ENCODE data around the gene CCL8. TPM values are rescaled to one million over a fixed set of nuclear protein-coding genes. Genes with fewer than 3 reads are reported as not detected.

CCL8 gene
- total and polyA plus RNA-seq, 4 experiments from 2014 or later, result not detected

GRCh38 chr17:34290586-34290985 lies 28.6 kb upstream of the CCL8 start:
- H3K27ac Mint-ChIP-seq, result no peak overlapping the region
- intact Hi-C loops (cut with micrococcal nuclease), result no loop called here

GRCh38 chr17:34291721-34292348 lies 27.4 kb upstream of the CCL8 start:
- H3K4me1 ChIP-seq (ENCODE audit: insufficient read depth, low read length), result no peaks in the 10 kb centered on the region
- CTCF ChIA-PET (ENCODE audit: partially characterized antibody), result no interaction called here

More at GRCh38 chr17:34290586-34290985, 28.6 kb upstream of the CCL8 start:
- POLR2A ChIA-PET (ENCODE audit: partially characterized antibody), result no interaction called here
- peaks cover 8 to 13% of the 10 kb centered on the region in 2 donors for H3K27me3 Mint-ChIP-seq
- no peaks in the 10 kb centered on the region for H3K36me3 Mint-ChIP-seq
- H3K4me3 ChIP-seq (ENCODE audit: low read length in 2 of 2), result no peak overlapping the region
- H3K9me3 Mint-ChIP-seq, result peaks cover 0 to 2% (median 0%) of the 10 kb centered on the region in 8 donors
- H3K27me3 ChIP-seq (ENCODE audit: insufficient read depth, low read length), result no peaks in the 10 kb centered on the region
- no peaks in the 10 kb centered on the region for H3K4me1 Mint-ChIP-seq
- no peak for DNase-seq
- no peaks in the 10 kb centered on the region for H3K9me3 ChIP-seq (ENCODE audit: control insufficient read depth in 1 of 2, low read length in 2 of 2)
- H3K27ac ChIP-seq (ENCODE audit: low read depth, low read length), result no peak overlapping the region
- CTCF ChIA-PET (ENCODE audit: partially characterized antibody), result no interaction called here
- no peak overlapping the region for H3K4me3 Mint-ChIP-seq
- no peaks in the 10 kb centered on the region for H3K36me3 ChIP-seq (ENCODE audit: insufficient read depth, low read length)
- H3K4me1 ChIP-seq (ENCODE audit: insufficient read depth, low read length), result no peaks in the 10 kb centered on the region

GRCh38 chr17:34299027-34299426 lies 20.2 kb upstream of the CCL8 start:
- H3K36me3 ChIP-seq (ENCODE audit: insufficient read depth, low read length), result no peaks in the 10 kb centered on the region
- H3K36me3 Mint-ChIP-seq, result no peaks in the 10 kb centered on the region
- peaks cover 14 to 23% of the 10 kb centered on the region in 2 donors for H3K27me3 Mint-ChIP-seq
- H3K4me1 ChIP-seq (ENCODE audit: insufficient read depth, low read length), result no peaks in the 10 kb centered on the region
- peak overlapping the region in 1 of 7 donors; percentile 17 for H3K27ac Mint-ChIP-seq
- ChIA-PET CTCF (ENCODE audit: partially characterized antibody) (no interaction called here), POLR2A (ENCODE audit: partially characterized antibody) (no interaction called here)
- H3K27ac ChIP-seq (ENCODE audit: low read depth, low read length), result no peak overlapping the region
- intact Hi-C loops (cut with micrococcal nuclease), result no loop called here
- no peaks in the 10 kb centered on the region for H3K9me3 ChIP-seq (ENCODE audit: control insufficient read depth in 1 of 2, low read length in 2 of 2)
- H3K4me1 Mint-ChIP-seq, result no peaks in the 10 kb centered on the region
- H3K4me3 Mint-ChIP-seq, result no peak overlapping the region
- no peak overlapping the region for H3K4me3 ChIP-seq (ENCODE audit: low read length in 2 of 2)
- peaks cover 0 to 10% (median 5%) of the 10 kb centered on the region in 8 donors for H3K9me3 Mint-ChIP-seq
- DNase-seq, result no peak
- no peaks in the 10 kb centered on the region for H3K27me3 ChIP-seq (ENCODE audit: insufficient read depth, low read length)

More at GRCh38 chr17:34291721-34292348, 27.4 kb upstream of the CCL8 start:
- no peak for DNase-seq
- Mint-ChIP-seq H3K4me1 (no peaks in the 10 kb centered on the region), H3K36me3 (no peaks in the 10 kb centered on the region), H3K27me3 (peaks cover 8 to 12% of the 10 kb centered on the region in 2 donors), H3K9me3 (peaks cover 0 to 5% (median 0%) of the 10 kb centered on the region in 8 donors), H3K4me3 (no peak overlapping the region), H3K27ac (no peak overlapping the region)
- intact Hi-C loops (cut with micrococcal nuclease), result no loop called here
- POLR2A ChIA-PET (ENCODE audit: partially characterized antibody), result no interaction called here
- Histone ChIP-seq H3K27ac (ENCODE audit: low read depth, low read length) (no peak overlapping the region), H3K4me3 (ENCODE audit: low read length in 2 of 2) (no peak overlapping the region), H3K9me3 (ENCODE audit: control insufficient read depth in 1 of 2, low read length in 2 of 2) (no peaks in the 10 kb centered on the region), H3K27me3 (ENCODE audit: insufficient read depth, low read length) (no peaks in the 10 kb centered on the region), H3K36me3 (ENCODE audit: insufficient read depth, low read length) (no peaks in the 10 kb centered on the region)

GRCh38 chr17:34299956-34300577 lies 19.2 kb upstream of the CCL8 start:
- Mint-ChIP-seq H3K9me3 (peaks cover 0 to 10% (median 5%) of the 10 kb centered on the region in 8 donors), H3K27me3 (peaks cover 14 to 26% of the 10 kb centered on the region in 2 donors), H3K27ac (no peak overlapping the region), H3K36me3 (no peaks in the 10 kb centered on the region), H3K4me1 (no peaks in the 10 kb centered on the region), H3K4me3 (no peak overlapping the region)
- no peak for DNase-seq
- Histone ChIP-seq H3K4me3 (ENCODE audit: low read length in 2 of 2) (no peak overlapping the region), H3K36me3 (ENCODE audit: insufficient read depth, low read length) (no peaks in the 10 kb centered on the region), H3K27me3 (ENCODE audit: insufficient read depth, low read length) (no peaks in the 10 kb centered on the region), H3K9me3 (ENCODE audit: control insufficient read depth in 1 of 2, low read length in 2 of 2) (no peaks in the 10 kb centered on the region), H3K4me1 (ENCODE audit: insufficient read depth, low read length) (no peaks in the 10 kb centered on the region), H3K27ac (ENCODE audit: low read depth, low read length) (no peak overlapping the region)
- intact Hi-C loops (cut with micrococcal nuclease), result no loop called here
- ChIA-PET POLR2A (ENCODE audit: partially characterized antibody) (no interaction called here), CTCF (ENCODE audit: partially characterized antibody) (no interaction called here)

- Mint-ChIP-seq H3K27ac (peak overlapping the region in 1 of 7 donors; percentile 22), H3K36me3 (no peaks in the 10 kb centered on the region), H3K4me1 (no peaks in the 10 kb centered on the region), H3K4me3 (no peak overlapping the region), H3K27me3 (peaks cover 14 to 29% of the 10 kb centered on the region in 2 donors), H3K9me3 (peaks cover 0 to 10% (median 5%) of the 10 kb centered on the region in 8 donors)
- Histone ChIP-seq H3K9me3 (ENCODE audit: control insufficient read depth in 1 of 2, low read length in 2 of 2) (no peaks in the 10 kb centered on the region), H3K27me3 (ENCODE audit: insufficient read depth, low read length) (no peaks in the 10 kb centered on the region), H3K27ac (ENCODE audit: low read depth, low read length) (no peak overlapping the region), H3K4me3 (ENCODE audit: low read length in 2 of 2) (no peak overlapping the region), H3K36me3 (ENCODE audit: insufficient read depth, low read length) (no peaks in the 10 kb centered on the region), H3K4me1 (ENCODE audit: insufficient read depth, low read length) (no peaks in the 10 kb centered on the region)
- CTCF ChIA-PET (ENCODE audit: partially characterized antibody), result no interaction called here
- no peak for DNase-seq
- POLR2A ChIA-PET (ENCODE audit: partially characterized antibody), result no interaction called here
- intact Hi-C loops (cut with micrococcal nuclease), result no loop called here
Measured at GRCh38 chr17:34300652-34301370, 18.4 kb upstream of the CCL8 start.

GRCh38 chr17:34301986-34302385 lies 17.2 kb upstream of the CCL8 start:
- Mint-ChIP-seq H3K27me3 (peaks cover 14 to 29% of the 10 kb centered on the region in 2 donors), H3K9me3 (peaks cover 0 to 10% (median 4%) of the 10 kb centered on the region in 8 donors), H3K4me1 (no peaks in the 10 kb centered on the region), H3K4me3 (no peak overlapping the region), H3K36me3 (no peaks in the 10 kb centered on the region), H3K27ac (no peak overlapping the region)
- H3K36me3 ChIP-seq (ENCODE audit: insufficient read depth, low read length), result no peaks in the 10 kb centered on the region
- H3K9me3 ChIP-seq (ENCODE audit: control insufficient read depth in 1 of 2, low read length in 2 of 2), result no peaks in the 10 kb centered on the region
- H3K4me3 ChIP-seq (ENCODE audit: low read length in 2 of 2), result no peak overlapping the region
- POLR2A ChIA-PET (ENCODE audit: partially characterized antibody), result no interaction called here
- intact Hi-C loops (cut with micrococcal nuclease), result no loop called here
- no peak overlapping the region for H3K27ac ChIP-seq (ENCODE audit: low read depth, low read length)
- H3K27me3 ChIP-seq (ENCODE audit: insufficient read depth, low read length), result no peaks in the 10 kb centered on the region
- DNase-seq, result no peak
- H3K4me1 ChIP-seq (ENCODE audit: insufficient read depth, low read length), result no peaks in the 10 kb centered on the region
- CTCF ChIA-PET (ENCODE audit: partially characterized antibody), result no interaction called here

GRCh38 chr17:34302636-34303035 lies 16.6 kb upstream of the CCL8 start:
- CTCF ChIA-PET (ENCODE audit: partially characterized antibody), result no interaction called here
- no peak overlapping the region for H3K4me3 Mint-ChIP-seq
- no peak overlapping the region for H3K27ac Mint-ChIP-seq
- peaks cover 0 to 10% (median 4%) of the 10 kb centered on the region in 8 donors for H3K9me3 Mint-ChIP-seq
- Histone ChIP-seq H3K36me3 (ENCODE audit: insufficient read depth, low read length) (no peaks in the 10 kb centered on the region), H3K4me3 (ENCODE audit: low read length in 2 of 2) (no peak overlapping the region), H3K4me1 (ENCODE audit: insufficient read depth, low read length) (no peaks in the 10 kb centered on the region), H3K9me3 (ENCODE audit: control insufficient read depth in 1 of 2, low read length in 2 of 2) (no peaks in the 10 kb centered on the region), H3K27me3 (ENCODE audit: insufficient read depth, low read length) (no peaks in the 10 kb centered on the region), H3K27ac (ENCODE audit: low read depth, low read length) (no peak overlapping the region)
- no peaks in the 10 kb centered on the region for H3K36me3 Mint-ChIP-seq
- DNase-seq, result no peak
- H3K4me1 Mint-ChIP-seq, result no peaks in the 10 kb centered on the region
- intact Hi-C loops (cut with micrococcal nuclease), result no loop called here
- POLR2A ChIA-PET (ENCODE audit: partially characterized antibody), result no interaction called here
- peaks cover 14 to 29% of the 10 kb centered on the region in 2 donors for H3K27me3 Mint-ChIP-seq
